H9 (cell line): ENCODE data around the gene KLF2. TPM values are rescaled to one million over a fixed set of nuclear protein-coding genes. Genes with fewer than 3 reads are reported as not detected.

Experiments used
- DNase-seq: peaks from one replicate; pipeline ENCODE4 v3.0.0-alpha.2; 2017
- H2AFZ ChIP-seq: one replicate; pipeline ENCODE4 v1.6.1; 2013; ENCODE audit warnings: mild to moderate bottlenecking, low read length, control low read depth, moderate library complexity
- H2AK5ac ChIP-seq: 2 replicates; pipeline ENCODE4 v1.6.1; 2013; ENCODE audit warnings: low read length, control low read depth, mixed read lengths; ENCODE audit not compliant: insufficient read length
- H2BK120ac ChIP-seq: one replicate; pipeline ENCODE4 v1.6.1; 2013; ENCODE audit warnings: low read depth, mild to moderate bottlenecking, low read length, control low read depth, inconsistent platforms; ENCODE audit not compliant: poor library complexity, severe bottlenecking
- H2BK12ac ChIP-seq: 2 replicates; pipeline ENCODE4 v1.6.1; 2013; ENCODE audit warnings: low read length, control low read depth, mixed read lengths, low read depth; ENCODE audit not compliant: insufficient read length
- H2BK15ac ChIP-seq: 2 replicates; pipeline ENCODE4 v1.6.1; 2013; ENCODE audit warnings: low read depth, low read length, control low read depth
- H2BK20ac ChIP-seq: one replicate; pipeline ENCODE4 v1.6.1; 2013; ENCODE audit warnings: low read depth, mild to moderate bottlenecking, low read length, control low read depth, inconsistent platforms; ENCODE audit not compliant: poor library complexity, severe bottlenecking
- H2BK5ac ChIP-seq: 2 replicates; pipeline ENCODE4 v1.6.1; 2013; ENCODE audit warnings: low read length, control low read depth, mixed read lengths; ENCODE audit not compliant: insufficient read length
- H3K14ac ChIP-seq: 2 replicates; pipeline ENCODE4 v1.6.1; 2013; ENCODE audit warnings: low read length, control low read depth; ENCODE audit not compliant: insufficient read depth
- H3K18ac ChIP-seq: 2 replicates; pipeline ENCODE4 v1.6.1; 2013; ENCODE audit warnings: low read depth, mild to moderate bottlenecking, mixed read lengths, low read length, control low read depth; ENCODE audit not compliant: insufficient read length
- H3K23ac ChIP-seq: 2 replicates; pipeline ENCODE4 v1.6.1; 2013; ENCODE audit warnings: low read length, control low read depth, mixed read lengths, low read depth; ENCODE audit not compliant: insufficient read length
- H3K23me2 ChIP-seq: 2 replicates; pipeline ENCODE4 v1.6.1; 2013; ENCODE audit warnings: low read depth, mild to moderate bottlenecking, mixed read lengths, low read length, control low read depth; ENCODE audit not compliant: insufficient read length, poor library complexity, severe bottlenecking
- H3K27ac ChIP-seq: 2 replicates; pipeline ENCODE4 v1.5.1; 2013; ENCODE audit warnings: low read length, control low read depth, mixed read lengths, low read depth; ENCODE audit not compliant: insufficient read length
- H3K27me3 ChIP-seq: 2 replicates; pipeline ENCODE4 v1.6.1; 2013; ENCODE audit warnings: low read length, control low read depth, inconsistent platforms; ENCODE audit not compliant: insufficient read depth
- H3K4ac ChIP-seq: 2 replicates; pipeline ENCODE4 v1.6.1; 2013; ENCODE audit warnings: low read depth, mild to moderate bottlenecking, control low read depth, inconsistent platforms, low read length, moderate library complexity
- H3K4me1 ChIP-seq: 2 replicates; pipeline ENCODE4 v1.6.1; 2013; ENCODE audit warnings: low read length, control low read depth, inconsistent platforms; ENCODE audit not compliant: insufficient read depth
- H3K4me2 ChIP-seq: 2 replicates; pipeline ENCODE4 v1.6.1; 2013; ENCODE audit warnings: low read length, control low read depth, mixed read lengths; ENCODE audit not compliant: insufficient read length, insufficient read depth
- H3K56ac ChIP-seq: 2 replicates; pipeline ENCODE4 v1.6.1; 2013; ENCODE audit warnings: low read depth, mild to moderate bottlenecking, mixed read lengths, low read length, control low read depth; ENCODE audit not compliant: insufficient read length
- H3K79me1 ChIP-seq: 2 replicates; pipeline ENCODE4 v1.6.1; 2013; ENCODE audit warnings: low read depth, mild to moderate bottlenecking, moderate library complexity, low read length, control low read depth, inconsistent platforms; ENCODE audit not compliant: insufficient read depth, poor library complexity, severe bottlenecking
- H3K79me2 ChIP-seq: 2 replicates; pipeline ENCODE4 v1.6.1; 2013; ENCODE audit warnings: low read length, control low read depth, inconsistent platforms; ENCODE audit not compliant: insufficient read depth
- H3K9ac ChIP-seq: 2 replicates; pipeline ENCODE4 v1.6.1; 2013; ENCODE audit warnings: low read length, control low read depth, mixed read lengths; ENCODE audit not compliant: insufficient read length; ENCODE audit errors: extremely low read depth
- H3K9me3 ChIP-seq: one replicate; pipeline ENCODE4 v1.6.1; 2013; ENCODE audit warnings: low read depth, low read length, inconsistent platforms; ENCODE audit not compliant: control insufficient read depth
- H3T11ph ChIP-seq: one replicate; pipeline ENCODE4 v1.6.1; 2013; ENCODE audit warnings: mild to moderate bottlenecking, low read length, control low read depth, inconsistent platforms
- H4K20me1 ChIP-seq: one replicate; pipeline ENCODE4 v1.6.1; 2013; ENCODE audit not compliant: control insufficient read depth, insufficient read length, insufficient read depth
- H4K5ac ChIP-seq: 2 replicates; pipeline ENCODE4 v1.6.1; 2013; ENCODE audit warnings: low read depth, mild to moderate bottlenecking, mixed read lengths, low read length, control low read depth; ENCODE audit not compliant: insufficient read length
- H4K8ac ChIP-seq: replicated peaks from 2 replicates; pipeline ENCODE4 v1.6.1; 2013; ENCODE audit warnings: low read length, control low read depth, mixed read lengths, low read depth; ENCODE audit not compliant: insufficient read length
- H4K91ac ChIP-seq: 2 replicates; pipeline ENCODE4 v1.6.1; 2013; ENCODE audit warnings: low read depth, mild to moderate bottlenecking, moderate library complexity, mixed read lengths, low read length, control low read depth; ENCODE audit not compliant: insufficient read length
- H3K27ac Mint-ChIP-seq, 3 experiments: 2 replicates in 2 of 3; 3 replicates in 1 of 3; pipeline ENCODE4 v1.8.0; 2020 to 2021; ENCODE audit warnings: mixed read lengths in 3 of 3, mild to moderate bottlenecking in 1 of 3, moderate library complexity in 1 of 3
- H3K27me3 Mint-ChIP-seq: 2 replicates; pipeline ENCODE4 v1.8.0; 2021; ENCODE audit warnings: low read depth, mild to moderate bottlenecking, moderate library complexity, mixed read lengths
- H3K36me3 Mint-ChIP-seq, 3 experiments: 2 replicates in 2 of 3; 3 replicates in 1 of 3; pipeline ENCODE4 v1.8.0; 2020 to 2021; ENCODE audit warnings: low read depth in 3 of 3, mixed read lengths in 3 of 3; ENCODE audit not compliant: insufficient read depth in 1 of 3
- H3K4me1 Mint-ChIP-seq, 2 experiments: 2 replicates each; pipeline ENCODE4 v1.8.0; 2020; ENCODE audit warnings: mixed read lengths in 2 of 2
- H3K4me3 Mint-ChIP-seq, 2 experiments: 2 replicates in 1 of 2; 3 replicates in 1 of 2; pipeline ENCODE4 v1.8.0; 2020 to 2021; ENCODE audit warnings: mild to moderate bottlenecking in 2 of 2, mixed read lengths in 2 of 2, moderate library complexity in 1 of 2
- H3K9me3 Mint-ChIP-seq, 2 experiments: 2 replicates in 1 of 2; 3 replicates in 1 of 2; pipeline ENCODE4 v1.8.0; 2020; ENCODE audit warnings: mild to moderate bottlenecking in 2 of 2, mixed read lengths in 2 of 2, moderate library complexity in 1 of 2
- CTCF ChIP-seq: fragments of 200-600 bp; sonication (generic); conservative IDR thresholded peaks from 3 replicates; pipeline ENCODE4 v1.8.0; 2021; ENCODE audit warnings: antibody characterized with exemption, mild to moderate bottlenecking
- WGBS: extraction: QIAGEN DNeasy Blood & Tissue Kit; methylation state at CpG from one replicate; pipeline ENCODE4 v1.1.7; 2013; ENCODE audit warnings: missing lambda C conversion rate, low lambda C conversion rate, mixed read lengths; ENCODE audit not compliant: insufficient read length; ENCODE audit errors: extremely low coverage; 5-methylcytosine and 5-hydroxymethylcytosine counted together
- total RNA-seq: library from RNA; stranded (reverse); gene quantifications from 2 replicates; pipeline ENCODE4 v1.2.1, GENCODE V29; 2021

The KLF2 gene
- total RNA-seq, 1 experiment from 2014 or later, result 0.33 TPM

- no peak for DNase-seq
- no peak overlapping the region for H3K9ac ChIP-seq
- H3K36me3 Mint-ChIP-seq, result no peaks in the 10 kb centered on the region
- no peak overlapping the region for H4K5ac ChIP-seq
- H4K20me1 ChIP-seq, result no peaks in the 10 kb centered on the region
- H4K8ac ChIP-seq, result no peak overlapping the region
- no CpG with 5 or more reads among the region's 5 CpGs for WGBS
- no peak overlapping the region for H2BK5ac ChIP-seq
- TF ChIP-seq CTCF, result no peak
- no peak overlapping the region for H2BK15ac ChIP-seq
- no peak overlapping the region for H3K27ac Mint-ChIP-seq
- no peak overlapping the region for H2BK12ac ChIP-seq
- H2AK5ac ChIP-seq, result no peak overlapping the region
- H3K9me3 Mint-ChIP-seq, result no peaks in the 10 kb centered on the region; a peak in 3 of 5 replicates
- H3K14ac ChIP-seq, result no peak overlapping the region
- H2AFZ ChIP-seq, result no peak overlapping the region
- no peak overlapping the region for H4K91ac ChIP-seq
- no peaks in the 10 kb centered on the region for H3K4me1 ChIP-seq
- no peaks in the 10 kb centered on the region for H3K23me2 ChIP-seq
- no peak overlapping the region for H3K56ac ChIP-seq
- no peak overlapping the region for H3T11ph ChIP-seq
- H3K27me3 Mint-ChIP-seq, result peaks cover 1% of the 10 kb centered on the region
- H3K4me1 Mint-ChIP-seq, result peaks cover 0 to 9% of the 10 kb centered on the region in 2 experiments; a peak in 2 of 4 replicates
- no peak overlapping the region for H3K4ac ChIP-seq
- H3K4me2 ChIP-seq, result no peak overlapping the region
- H3K79me2 ChIP-seq, result no peaks in the 10 kb centered on the region
- no peak overlapping the region for H2BK20ac ChIP-seq
- H2BK120ac ChIP-seq, result no peak overlapping the region
- H3K27me3 ChIP-seq, result no peaks in the 10 kb centered on the region
- no peaks in the 10 kb centered on the region for H3K79me1 ChIP-seq
- no peak overlapping the region for H3K18ac ChIP-seq
- no peak overlapping the region for H3K4me3 Mint-ChIP-seq
- H3K27ac ChIP-seq, result no peak overlapping the region
- no peaks in the 10 kb centered on the region for H3K9me3 ChIP-seq
- no peak overlapping the region for H3K23ac ChIP-seq
These were observed 16.5 kb upstream of the KLF2 start for GRCh38 chr19:16308081-16308480.
